WTC11 (cell line): ENCODE results near the gene PIP4K2C. TPM values are rescaled to one million over a fixed set of nuclear protein-coding genes. Genes with fewer than 3 reads are reported as not detected.

ENCODE experiments used
- ATAC-seq: fragments of 200-7000 bp; cut with Tn5 transposase; 2 replicates; pipeline ENCODE4 v1.10.0; 2021; ENCODE audit warnings: mild to moderate bottlenecking, moderate library complexity
- CTCF ChIA-PET: fragments of 300-600 bp; sonication (Branson Sonifier 250); formaldehyde crosslinking; loops from one replicate; lab custom pipeline; 2021; ENCODE audit warnings: antibody characterized with exemption; lab: Charles Lee
- POLR2A ChIA-PET: fragments of 350-600 bp; sonication (Branson Sonifier 250); formaldehyde crosslinking; loops from one replicate; lab custom pipeline; 2021; ENCODE audit warnings: antibody characterized with exemption; lab: Charles Lee
- DNase-seq: peaks from one replicate; pipeline ENCODE4 v3.0.0; 2021; ENCODE audit warnings: low spot score
- H3K27ac Mint-ChIP-seq: 2 replicates; pipeline ENCODE4 v1.8.0; 2021; ENCODE audit warnings: mixed read lengths
- H3K27me3 Mint-ChIP-seq: 2 replicates; pipeline ENCODE4 v1.8.0; 2021; ENCODE audit warnings: low read depth, mild to moderate bottlenecking, moderate library complexity, mixed read lengths
- H3K36me3 Mint-ChIP-seq: 2 replicates; pipeline ENCODE4 v1.8.0; 2021; ENCODE audit warnings: mixed read lengths
- H3K4me1 Mint-ChIP-seq: 2 replicates; pipeline ENCODE4 v1.8.0; 2022; ENCODE audit warnings: mixed read lengths
- H3K4me3 Mint-ChIP-seq: 2 replicates; pipeline ENCODE4 v1.8.0; 2021; ENCODE audit warnings: mild to moderate bottlenecking, moderate library complexity, mixed read lengths
- H3K9me3 Mint-ChIP-seq: 2 replicates; pipeline ENCODE4 v1.8.0; 2021; ENCODE audit warnings: mixed read lengths
- ATF2 ChIP-seq: sonication (generic); formaldehyde crosslinking; IDR thresholded peaks from 2 replicates; pipeline ENCODE4 v1.8.1; 2022; ENCODE audit warnings: low read depth, missing genetic modification reagents, borderline replicate concordance
- E2F1 ChIP-seq: sonication (generic); formaldehyde crosslinking; IDR thresholded peaks from 2 replicates; pipeline ENCODE4 v1.8.0; 2022; ENCODE audit warnings: mild to moderate bottlenecking, missing genetic modification reagents
- E2F4 ChIP-seq: sonication (generic); formaldehyde crosslinking; IDR thresholded peaks from 2 replicates; pipeline ENCODE4 v1.8.1; 2022; ENCODE audit warnings: low read depth, mild to moderate bottlenecking, moderate library complexity, missing genetic modification reagents, borderline replicate concordance
- ERG ChIP-seq: fragments of 250-450 bp; sonication (Bioruptor Pico); IDR thresholded peaks from 2 replicates; pipeline ENCODE4 v1.8.0; 2021; ENCODE audit warnings: mild to moderate bottlenecking
- FOXP4 ChIP-seq: sonication (generic); formaldehyde crosslinking; IDR thresholded peaks from 2 replicates; pipeline ENCODE4 v1.8.0; 2022; ENCODE audit warnings: mild to moderate bottlenecking, missing genetic modification reagents
- GABPB1 ChIP-seq: sonication (generic); formaldehyde crosslinking; IDR thresholded peaks from 2 replicates; pipeline ENCODE4 v1.8.1; 2023; ENCODE audit warnings: mild to moderate bottlenecking, missing genetic modification reagents
- GRHL2 ChIP-seq: fragments of 250-450 bp; sonication (Bioruptor Pico); IDR thresholded peaks from 2 replicates; pipeline ENCODE4 v1.8.0; 2022; ENCODE audit warnings: mild to moderate bottlenecking, moderate library complexity; ENCODE audit not compliant: insufficient replicate concordance, severe bottlenecking
- HMGXB4 ChIP-seq: sonication (generic); formaldehyde crosslinking; IDR thresholded peaks from 2 replicates; pipeline ENCODE4 v1.8.1; 2023; ENCODE audit warnings: mild to moderate bottlenecking, moderate library complexity, missing genetic modification reagents
- KAT7 ChIP-seq: sonication (generic); formaldehyde crosslinking; IDR thresholded peaks from 2 replicates; pipeline ENCODE4 v1.8.1; 2023; ENCODE audit warnings: missing genetic modification reagents, mild to moderate bottlenecking, borderline replicate concordance
- NR3C1 ChIP-seq: sonication (generic); formaldehyde crosslinking; conservative IDR thresholded peaks from 2 replicates; pipeline ENCODE4 v1.8.1; 2023; ENCODE audit warnings: low read depth, mild to moderate bottlenecking, missing genetic modification reagents
- RORB ChIP-seq: fragments of 250-450 bp; sonication (Bioruptor Pico); IDR thresholded peaks from 2 replicates; pipeline ENCODE4 v1.9.0; 2021; ENCODE audit warnings: mild to moderate bottlenecking
- SOX15 ChIP-seq: fragments of 250-450 bp; sonication (Bioruptor Pico); IDR thresholded peaks from 2 replicates; pipeline ENCODE4 v1.9.0; 2021; ENCODE audit warnings: mild to moderate bottlenecking
- SP1 ChIP-seq: sonication (generic); formaldehyde crosslinking; conservative IDR thresholded peaks from 2 replicates; pipeline ENCODE4 v1.8.1; 2022; ENCODE audit warnings: missing genetic modification reagents
- STAT6 ChIP-seq: sonication (generic); formaldehyde crosslinking; conservative IDR thresholded peaks from 2 replicates; pipeline ENCODE4 v1.8.1; 2023; ENCODE audit warnings: mild to moderate bottlenecking, low read depth, missing genetic modification reagents, moderate library complexity
- TCF7 ChIP-seq: sonication (generic); formaldehyde crosslinking; IDR thresholded peaks from 2 replicates; pipeline ENCODE4 v1.8.0; 2022; ENCODE audit warnings: mild to moderate bottlenecking, low read depth, missing genetic modification reagents, moderate library complexity
- TEAD1 ChIP-seq: sonication (generic); formaldehyde crosslinking; IDR thresholded peaks from 2 replicates; pipeline ENCODE4 v1.8.0; 2022; ENCODE audit warnings: mild to moderate bottlenecking, missing genetic modification reagents
- ZBTB43 ChIP-seq: sonication (generic); formaldehyde crosslinking; IDR thresholded peaks from 2 replicates; pipeline ENCODE4 v1.8.1; 2023; ENCODE audit warnings: mild to moderate bottlenecking, missing genetic modification reagents
- ZNF416 ChIP-seq: fragments of 250-450 bp; sonication (Bioruptor Pico); IDR thresholded peaks from 2 replicates; pipeline ENCODE4 v1.9.0; 2021; ENCODE audit warnings: mild to moderate bottlenecking, inconsistent platforms
- total RNA-seq: library from RNA; stranded (reverse); gene quantifications from 3 replicates; pipeline ENCODE4 v1.2.3, GENCODE V29; 2021

The PIP4K2C gene
- total RNA-seq, 1 experiment from 2014 or later: 25.4 TPM

GRCh38 chr12:57600395-57600794 lies 9.4 kb downstream of the PIP4K2C start:
- Mint-ChIP-seq H3K27ac (no peak overlapping the region), H3K36me3 (peaks cover 26% of the 10 kb centered on the region), H3K9me3 (no peaks in the 10 kb centered on the region), H3K4me1 (peaks cover 14% of the 10 kb centered on the region), H3K4me3 (no peak overlapping the region)
- no peak for DNase-seq
- POLR2A ChIA-PET: no interaction called here
- no peak for TF ChIP-seq SOX15 (CRISPR knock-in tag)
- no peak for TF ChIP-seq HMGXB4 (CRISPR knock-in tag)
- TF ChIP-seq STAT6 (CRISPR knock-in tag): no peak
- no peak for TF ChIP-seq ATF2
- no peak for TF ChIP-seq E2F4
- no peak for TF ChIP-seq TEAD1
- TF ChIP-seq FOXP4 (CRISPR knock-in tag): no peak
- TF ChIP-seq, all 79 proteins: peak for 0
- no peaks in the 10 kb centered on the region for H3K27me3 Mint-ChIP-seq
- ATAC-seq: no peak
- CTCF ChIA-PET: interaction anchor here (1.0 to 3.3 kb wide), 3 partner anchors 17 to 27 kb away, joined by 3 to 8 read pairs (median 3); no protein-coding TSS in a partner anchor

- Mint-ChIP-seq H3K4me1 (peaks cover 20% of the 10 kb centered on the region), H3K27me3 (no peaks in the 10 kb centered on the region), H3K36me3 (peaks cover 28% of the 10 kb centered on the region), H3K27ac (no peak overlapping the region), H3K9me3 (no peaks in the 10 kb centered on the region), H3K4me3 (no peak overlapping the region)
- CTCF ChIA-PET: no interaction called here
- ATAC-seq: no peak
- no peak for DNase-seq
- POLR2A ChIA-PET: no interaction called here
- TF ChIP-seq ZNF416 (CRISPR knock-in tag): no peak
- TF ChIP-seq, all 79 proteins: peak for 0
Observed at GRCh38 chr12:57602544-57602943, 11.6 kb downstream of the PIP4K2C start.

- Mint-ChIP-seq H3K4me1 (peaks cover 20% of the 10 kb centered on the region), H3K4me3 (peak overlapping the region; percentile 85), H3K9me3 (no peaks in the 10 kb centered on the region), H3K27me3 (no peaks in the 10 kb centered on the region), H3K27ac (peak overlapping the region; percentile 93), H3K36me3 (peaks cover 27% of the 10 kb centered on the region)
- no peak for DNase-seq
- CTCF ChIA-PET: interaction anchor here (0.8 to 1.7 kb wide), 9 partner anchors 12 to 144 kb away, joined by 3 to 16 read pairs (median 5); partner anchors contain the start of genes B4GALNT1, DDIT3, GLI1 and PIP4K2C
- no peak for ATAC-seq
- POLR2A ChIA-PET: interaction anchor here (0.5 to 1.4 kb wide), 5 partner anchors 11 to 99 kb away, joined by 3 to 7 read pairs (median 3); partner anchors contain the start of genes B4GALNT1 and OS9
- TF ChIP-seq E2F1 (CRISPR knock-in tag): no peak
- TF ChIP-seq KAT7 (CRISPR knock-in tag): no peak
- TF ChIP-seq TCF7 (CRISPR knock-in tag): no peak
- no peak for TF ChIP-seq RORB (CRISPR knock-in tag)
- no peak for TF ChIP-seq ERG (CRISPR knock-in tag)
- TF ChIP-seq GRHL2 (CRISPR knock-in tag): no peak
- no peak for TF ChIP-seq SP1
- TF ChIP-seq NR3C1: no peak
- no peak for TF ChIP-seq ZBTB43 (CRISPR knock-in tag)
- TF ChIP-seq GABPB1 (CRISPR knock-in tag): no peak
Observed at GRCh38 chr12:57603324-57603723, 12.3 kb downstream of the PIP4K2C start.
